GM19463 (cell line): ENCODE results near the gene COL5A1.

Experiments used
- ATAC-seq: cut with Tn5 transposase; IDR thresholded peaks from one replicate; pipeline ENCODE4 v1.9.1; 2021; ENCODE audit warnings: mild to moderate bottlenecking, moderate library complexity; ENCODE audit not compliant: unreplicated experiment

The COL5A1 gene

GRCh38 chr9:134883040-134883782, 241.6 kb downstream of the COL5A1 start:
- ATAC-seq, result no peak

- no peak for ATAC-seq
These were observed 242.9 kb downstream of the COL5A1 start for GRCh38 chr9:134884492-134884891.

GRCh38 chr9:134885001-134885678, 243.5 kb downstream of the COL5A1 start:
- ATAC-seq, result no peak

GRCh38 chr9:134885679-134886412, 244.2 kb downstream of the COL5A1 start:
- ATAC-seq, result no peak

GRCh38 chr9:134886413-134886913, 244.9 kb downstream of the COL5A1 start:
- ATAC-seq, result no peak

- no peak for ATAC-seq
These were observed 245.6 kb downstream of the COL5A1 start for GRCh38 chr9:134887219-134887618.

- no peak for ATAC-seq
These were observed 246.3 kb downstream of the COL5A1 start for GRCh38 chr9:134887686-134888602.

- ATAC-seq, result no peak
These were observed 247.1 kb downstream of the COL5A1 start for GRCh38 chr9:134888603-134889190.

- no peak for ATAC-seq
These were observed 248.0 kb downstream of the COL5A1 start for GRCh38 chr9:134889386-134890154.

GRCh38 chr9:134890155-134890495, 248.5 kb downstream of the COL5A1 start:
- no peak for ATAC-seq

GRCh38 chr9:134891053-134891452, 249.4 kb downstream of the COL5A1 start:
- ATAC-seq, result no peak

GRCh38 chr9:134891713-134892112, 250.1 kb downstream of the COL5A1 start:
- ATAC-seq, result no peak

- ATAC-seq, result no peak
These were observed 250.6 kb downstream of the COL5A1 start for GRCh38 chr9:134892221-134892620.

GRCh38 chr9:134892820-134893420, 251.3 kb downstream of the COL5A1 start:
- ATAC-seq, result no peak
